ENCODE results near the gene CHAD.

CHAD gene

DNA sequence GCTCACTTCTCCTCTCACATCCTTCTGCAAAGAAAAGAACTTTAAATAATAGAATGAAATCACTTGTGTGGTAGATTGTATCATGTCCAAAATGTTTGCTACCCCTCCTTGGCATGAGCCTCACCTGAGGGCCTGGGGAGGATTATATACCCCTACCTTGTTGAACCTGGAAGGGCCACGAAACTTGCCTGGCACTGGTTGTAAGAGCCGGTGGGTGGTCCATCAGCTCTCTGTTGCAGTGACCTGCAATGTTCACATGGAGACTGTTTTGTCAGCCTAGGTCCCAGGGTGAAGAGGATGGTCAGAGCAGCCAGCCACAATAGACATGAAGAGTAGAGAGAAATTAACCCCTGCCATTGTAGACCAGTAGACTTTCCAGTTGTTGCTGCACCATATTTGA is 20.2 kb upstream of the CHAD start:
- H3K9me2 ChIP-seq (replicated peaks; ENCODE audit: control insufficient read depth, low read length) = no peaks in the 10 kb centered on the region
- no peak overlapping the region for H3K4me2 ChIP-seq (ENCODE audit: low read length)
- no peaks in the 10 kb centered on the region for H3F3A ChIP-seq (ENCODE audit: control insufficient read depth, insufficient read depth)
- H3K4me1 ChIP-seq (ENCODE audit: control insufficient read depth, low read length) = no peaks in the 10 kb centered on the region
- H3K9me3 ChIP-seq (ENCODE audit: control insufficient read depth, insufficient read depth, low read length) = no peaks in the 10 kb centered on the region
- H3K4me3 ChIP-seq (ENCODE audit: low read length) = no peak overlapping the region
- no peaks in the 10 kb centered on the region for H3K27me3 ChIP-seq (ENCODE audit: control insufficient read depth, low read length)
- no peaks in the 10 kb centered on the region for H4K20me1 ChIP-seq (ENCODE audit: control insufficient read depth, insufficient read depth, low read depth, low read length)
- H3K79me2 ChIP-seq (ENCODE audit: control insufficient read depth, low read length) = no peaks in the 10 kb centered on the region
- H3K27ac ChIP-seq (ENCODE audit: low read depth, low read length) = no peak overlapping the region
- TF ChIP-seq EZH2phosphoT487 (IDR thresholded peaks at IDR 0.05; ENCODE audit: borderline replicate concordance, low read length) = no peak
- TF ChIP-seq, protein P1, sequence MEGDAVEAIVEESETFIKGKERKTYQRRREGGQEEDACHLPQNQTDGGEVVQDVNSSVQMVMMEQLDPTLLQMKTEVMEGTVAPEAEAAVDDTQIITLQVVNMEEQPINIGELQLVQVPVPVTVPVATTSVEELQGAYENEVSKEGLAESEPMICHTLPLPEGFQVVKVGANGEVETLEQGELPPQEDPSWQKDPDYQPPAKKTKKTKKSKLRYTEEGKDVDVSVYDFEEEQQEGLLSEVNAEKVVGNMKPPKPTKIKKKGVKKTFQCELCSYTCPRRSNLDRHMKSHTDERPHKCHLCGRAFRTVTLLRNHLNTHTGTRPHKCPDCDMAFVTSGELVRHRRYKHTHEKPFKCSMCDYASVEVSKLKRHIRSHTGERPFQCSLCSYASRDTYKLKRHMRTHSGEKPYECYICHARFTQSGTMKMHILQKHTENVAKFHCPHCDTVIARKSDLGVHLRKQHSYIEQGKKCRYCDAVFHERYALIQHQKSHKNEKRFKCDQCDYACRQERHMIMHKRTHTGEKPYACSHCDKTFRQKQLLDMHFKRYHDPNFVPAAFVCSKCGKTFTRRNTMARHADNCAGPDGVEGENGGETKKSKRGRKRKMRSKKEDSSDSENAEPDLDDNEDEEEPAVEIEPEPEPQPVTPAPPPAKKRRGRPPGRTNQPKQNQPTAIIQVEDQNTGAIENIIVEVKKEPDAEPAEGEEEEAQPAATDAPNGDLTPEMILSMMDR (IDR thresholded peaks at IDR 0.05; ENCODE audit: low read depth, low read length, poor library complexity, severe bottlenecking) = no peak
- peaks cover 8% of the 10 kb centered on the region; the same call in 1 of the 2 replicates for H3K36me3 ChIP-seq (ENCODE audit: control insufficient read depth, low read length)

DNA sequence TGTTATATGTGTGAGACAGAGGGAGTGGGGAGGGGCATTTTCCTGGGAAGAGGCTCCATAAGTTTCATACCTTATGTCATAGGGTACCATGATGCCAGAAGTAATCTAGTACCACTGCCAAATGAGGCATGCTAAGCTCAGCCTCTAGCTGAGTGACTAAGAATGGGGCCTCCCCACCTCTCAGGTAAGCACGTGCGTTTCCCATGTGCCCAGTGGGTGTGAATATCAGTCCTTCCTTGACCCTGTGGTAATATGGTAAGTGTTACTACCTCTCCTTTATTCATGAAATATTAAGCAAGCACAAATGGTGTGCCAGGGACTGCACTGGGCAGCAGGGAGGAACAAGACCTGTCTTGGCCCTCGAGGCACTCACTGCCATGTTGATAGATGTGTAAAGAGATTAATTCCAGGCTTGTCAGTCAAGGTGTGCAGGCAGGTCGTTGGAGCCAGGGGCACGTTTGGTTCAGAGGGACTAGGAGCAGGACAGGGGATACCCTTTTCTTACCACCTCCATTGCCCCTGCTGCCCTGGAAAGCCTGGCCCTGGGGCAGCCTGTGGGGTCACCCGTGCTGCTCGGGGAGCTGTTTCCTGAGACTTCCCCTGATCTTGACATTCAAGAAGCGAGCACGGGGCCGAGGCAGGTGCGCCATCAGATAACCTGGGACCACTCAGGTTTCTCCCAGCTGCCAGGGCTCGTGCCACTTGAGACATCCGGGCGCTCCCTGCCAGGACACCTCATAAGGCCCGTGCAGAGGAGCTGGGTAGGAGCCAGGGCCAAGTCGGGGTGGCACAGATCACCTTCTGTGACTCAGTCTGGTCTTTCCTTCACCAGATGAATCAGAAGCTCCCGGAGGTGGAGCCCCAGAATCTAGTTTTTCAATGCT is 18.8 kb upstream of the CHAD start:
- no peaks in the 10 kb centered on the region for H3K4me1 ChIP-seq (ENCODE audit: control insufficient read depth, low read length)
- H3F3A ChIP-seq (ENCODE audit: control insufficient read depth, insufficient read depth) = no peaks in the 10 kb centered on the region
- no peak overlapping the region for H3K4me2 ChIP-seq (ENCODE audit: low read length)
- no peak overlapping the region for H3K4me3 ChIP-seq (ENCODE audit: low read length)
- TF ChIP-seq EZH2phosphoT487 (IDR thresholded peaks at IDR 0.05; ENCODE audit: borderline replicate concordance, low read length) = no peak
- TF ChIP-seq, protein P1 (IDR thresholded peaks at IDR 0.05; ENCODE audit: low read depth, low read length, poor library complexity, severe bottlenecking) = no peak
- no peaks in the 10 kb centered on the region for H4K20me1 ChIP-seq (ENCODE audit: control insufficient read depth, insufficient read depth, low read depth, low read length)
- H3K79me2 ChIP-seq (ENCODE audit: control insufficient read depth, low read length) = no peaks in the 10 kb centered on the region
- H3K36me3 ChIP-seq (ENCODE audit: control insufficient read depth, low read length) = peaks cover 18% of the 10 kb centered on the region
- no peaks in the 10 kb centered on the region for H3K9me2 ChIP-seq (replicated peaks; ENCODE audit: control insufficient read depth, low read length)
- H3K27ac ChIP-seq (ENCODE audit: low read depth, low read length) = no peak overlapping the region
- H3K9me3 ChIP-seq (ENCODE audit: control insufficient read depth, insufficient read depth, low read length) = no peaks in the 10 kb centered on the region
- no peaks in the 10 kb centered on the region for H3K27me3 ChIP-seq (ENCODE audit: control insufficient read depth, low read length)

DNA sequence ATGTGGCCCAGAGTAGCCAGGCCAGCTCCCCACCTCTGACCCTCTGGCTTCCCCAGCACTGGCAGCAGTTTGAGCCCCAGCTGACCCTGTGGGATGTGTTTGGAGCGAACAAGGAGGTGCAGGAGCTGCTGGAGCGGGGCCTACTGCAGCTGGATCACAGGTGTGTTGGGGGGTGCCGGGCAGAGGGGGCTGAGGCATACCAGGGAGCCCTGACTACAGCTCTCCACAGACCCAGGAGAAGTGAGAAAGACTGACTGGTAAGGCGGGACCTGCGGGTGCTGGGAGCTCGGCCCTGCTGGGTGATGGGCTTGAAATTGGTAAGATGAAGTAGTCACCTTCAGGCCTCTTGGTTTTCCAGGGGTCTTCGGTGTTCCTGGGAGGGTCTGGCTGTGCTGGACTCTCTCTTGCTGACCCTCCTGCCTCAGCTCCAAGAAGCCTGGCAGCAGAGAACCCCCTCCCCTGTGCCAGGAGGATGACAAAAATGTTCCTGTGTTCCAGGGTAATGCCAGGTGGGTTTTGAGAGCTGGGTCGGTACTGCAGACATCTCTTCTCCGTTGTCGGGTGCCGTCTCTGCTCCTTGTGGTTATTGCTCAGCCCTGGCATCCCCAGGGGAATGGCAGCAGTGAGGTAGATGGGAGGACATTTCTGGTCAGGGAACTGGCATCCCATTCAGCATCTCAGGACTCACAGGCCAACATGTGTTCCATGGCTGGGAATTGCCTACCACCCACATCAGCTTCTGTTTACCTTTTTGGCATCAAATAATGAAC is 15.9 kb upstream of the CHAD start:
- no peak overlapping the region for H3K27ac ChIP-seq (ENCODE audit: low read depth, low read length)
- H3K4me3 ChIP-seq (ENCODE audit: low read length) = no peak overlapping the region
- H3K79me2 ChIP-seq (ENCODE audit: control insufficient read depth, low read length) = peaks cover 9% of the 10 kb centered on the region
- no peaks in the 10 kb centered on the region for H3K9me2 ChIP-seq (replicated peaks; ENCODE audit: control insufficient read depth, low read length)
- H4K20me1 ChIP-seq (ENCODE audit: control insufficient read depth, insufficient read depth, low read depth, low read length) = no peaks in the 10 kb centered on the region
- no peak overlapping the region for H3K4me2 ChIP-seq (ENCODE audit: low read length)
- no peaks in the 10 kb centered on the region for H3K27me3 ChIP-seq (ENCODE audit: control insufficient read depth, low read length)
- TF ChIP-seq EZH2phosphoT487 (IDR thresholded peaks at IDR 0.05; ENCODE audit: borderline replicate concordance, low read length) = no peak
- TF ChIP-seq, protein P1 (IDR thresholded peaks at IDR 0.05; ENCODE audit: low read depth, low read length, poor library complexity, severe bottlenecking) = no peak
- H3K36me3 ChIP-seq (ENCODE audit: control insufficient read depth, low read length) = peaks cover 30% of the 10 kb centered on the region
- H3F3A ChIP-seq (ENCODE audit: control insufficient read depth, insufficient read depth) = peaks cover 7% of the 10 kb centered on the region
- no peaks in the 10 kb centered on the region for H3K9me3 ChIP-seq (ENCODE audit: control insufficient read depth, insufficient read depth, low read length)
- H3K4me1 ChIP-seq (ENCODE audit: control insufficient read depth, low read length) = peaks cover 18% of the 10 kb centered on the region

All from DOHH2 (cell line).